Measurements from ENCODE around the gene PHF23.

- TF ChIP-seq CTCF (IDR thresholded peaks at IDR 0.05) (no peak), POLR2A (IDR thresholded peaks at IDR 0.05) (no peak)
These were observed 35.9 kb downstream of the PHF23 start for GRCh38 chr17:7203391-7203790.
